Mucosa of descending colon (tissue), 3 donors: ENCODE measurements around the gene EPB41L5. TPM values are rescaled to one million over a fixed set of nuclear protein-coding genes. Genes with fewer than 3 reads are reported as not detected.

Source experiments
- ATAC-seq: fragments of 200-7000 bp; cut with Tn5 transposase; one replicate; pipeline ENCODE4 v1.9.1; 2020; ENCODE audit warnings: mild to moderate bottlenecking, moderate library complexity
- DNase-seq, 3 donors: peaks; one replicate each; pipeline ENCODE4 v3.0.0-alpha.2; 2020
- H3K36me3 ChIP-seq: fragments of 200-600 bp; one replicate; pipeline ENCODE4 v1.8.0; 2021; ENCODE audit warnings: low read depth, mild to moderate bottlenecking
- H3K4me1 ChIP-seq: fragments of 200-600 bp; one replicate; pipeline ENCODE4 v1.8.0; 2021; ENCODE audit warnings: low read depth, mild to moderate bottlenecking
- H3K4me3 ChIP-seq: fragments of 200-600 bp; one replicate; pipeline ENCODE4 v1.8.0; 2021; ENCODE audit warnings: mild to moderate bottlenecking
- H3K9me3 ChIP-seq: fragments of 200-600 bp; one replicate; pipeline ENCODE4 v1.8.0; 2021; ENCODE audit warnings: mild to moderate bottlenecking
- intact Hi-C, 2 donors: fragments of 100-400 bp; cut with DNase I in 1 of 2; cut with micrococcal nuclease in 1 of 2; formaldehyde crosslinking; loops; one replicate each; pipeline versions ENCODE4 v1.11.0 to v1.11.1; 2022; cut with DNase I, micrococcal nuclease
- total RNA-seq, 3 donors: library from RNA; stranded (reverse); fragmentation: NEBNext Ultra II Directional in 2 of 3; extraction: Animal tissue kit (Norgen Biotek cat#: 25700) in 2 of 3; gene quantifications; one replicate each; pipeline versions ENCODE4 v1.2.1 to v1.2.4, GENCODE V29; 2021 to 2023
- TF ChIP-seq, protein P1 (sequence below): fragments of 200-600 bp; IDR thresholded peaks from one replicate; pipeline ENCODE4 v1.8.0; 2022; ENCODE audit warnings: antibody characterized with exemption, mild to moderate bottlenecking
- donor health status: DM: no; HTN: no; CAD: no; lungs with moderate emphysema.
- donor health status: DM: no; HTN: no; CAD: no.
- donor health status: DM: no; HTN: yes; CAD: no.

EPB41L5 gene
- total RNA-seq, 3 donors from 2014 or later = 22.6 to 36.7 (median 27.8) TPM

DNA sequence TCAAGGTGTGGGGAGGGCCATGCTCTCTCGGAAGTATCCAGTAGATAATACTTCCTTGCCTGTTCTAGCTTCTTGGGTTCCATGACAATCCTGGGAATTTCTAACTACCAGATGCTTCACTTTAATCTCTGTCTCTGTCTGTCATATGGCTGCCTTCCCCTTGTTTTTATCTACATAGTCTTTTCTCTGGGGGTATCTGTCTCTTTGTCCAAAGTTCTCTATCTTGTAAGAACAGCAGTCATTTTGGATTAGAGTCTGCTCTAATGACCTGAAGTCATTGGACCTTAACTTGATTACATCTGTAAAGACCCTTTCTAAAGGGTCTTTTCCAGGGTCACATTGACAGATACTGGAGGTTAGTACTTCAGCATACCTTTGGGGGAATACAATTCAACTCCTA is 11.4 kb upstream of the EPB41L5 start:
- H3K4me1 ChIP-seq = no peaks in the 10 kb centered on the region
- intact Hi-C loops = no loop called here
- no peaks in the 10 kb centered on the region for H3K36me3 ChIP-seq
- H3K4me3 ChIP-seq = no peak overlapping the region
- no peaks in the 10 kb centered on the region for H3K9me3 ChIP-seq
- ATAC-seq (no peak), DNase-seq (no peak)
- TF ChIP-seq, protein P1, sequence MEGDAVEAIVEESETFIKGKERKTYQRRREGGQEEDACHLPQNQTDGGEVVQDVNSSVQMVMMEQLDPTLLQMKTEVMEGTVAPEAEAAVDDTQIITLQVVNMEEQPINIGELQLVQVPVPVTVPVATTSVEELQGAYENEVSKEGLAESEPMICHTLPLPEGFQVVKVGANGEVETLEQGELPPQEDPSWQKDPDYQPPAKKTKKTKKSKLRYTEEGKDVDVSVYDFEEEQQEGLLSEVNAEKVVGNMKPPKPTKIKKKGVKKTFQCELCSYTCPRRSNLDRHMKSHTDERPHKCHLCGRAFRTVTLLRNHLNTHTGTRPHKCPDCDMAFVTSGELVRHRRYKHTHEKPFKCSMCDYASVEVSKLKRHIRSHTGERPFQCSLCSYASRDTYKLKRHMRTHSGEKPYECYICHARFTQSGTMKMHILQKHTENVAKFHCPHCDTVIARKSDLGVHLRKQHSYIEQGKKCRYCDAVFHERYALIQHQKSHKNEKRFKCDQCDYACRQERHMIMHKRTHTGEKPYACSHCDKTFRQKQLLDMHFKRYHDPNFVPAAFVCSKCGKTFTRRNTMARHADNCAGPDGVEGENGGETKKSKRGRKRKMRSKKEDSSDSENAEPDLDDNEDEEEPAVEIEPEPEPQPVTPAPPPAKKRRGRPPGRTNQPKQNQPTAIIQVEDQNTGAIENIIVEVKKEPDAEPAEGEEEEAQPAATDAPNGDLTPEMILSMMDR = no peak

DNA sequence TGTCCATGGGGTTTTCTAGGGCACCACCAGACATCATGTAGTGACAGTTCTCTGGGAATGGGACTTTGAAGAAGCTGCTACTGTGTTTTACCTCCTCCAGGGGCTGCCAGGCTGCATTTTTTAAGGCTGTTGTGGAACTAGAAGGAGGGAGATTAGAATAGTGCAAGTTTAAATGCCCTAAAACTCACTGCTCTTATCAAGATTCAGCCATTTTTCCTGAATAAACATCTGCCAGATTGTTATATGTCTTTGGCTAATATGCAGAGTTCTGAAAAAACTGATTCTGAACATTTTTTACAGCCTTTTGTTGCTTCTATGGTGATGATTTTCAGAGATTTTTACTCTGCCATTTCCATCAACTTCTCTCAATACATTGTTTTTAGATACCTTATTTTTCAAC is 8.6 kb upstream of the EPB41L5 start:
- TF ChIP-seq, protein P1 = no peak
- Histone ChIP-seq H3K9me3 (no peaks in the 10 kb centered on the region), H3K4me1 (no peaks in the 10 kb centered on the region), H3K36me3 (no peaks in the 10 kb centered on the region), H3K4me3 (no peak overlapping the region)
- no peak for ATAC-seq
- intact Hi-C loops = no loop called here
- no peak for DNase-seq

DNA sequence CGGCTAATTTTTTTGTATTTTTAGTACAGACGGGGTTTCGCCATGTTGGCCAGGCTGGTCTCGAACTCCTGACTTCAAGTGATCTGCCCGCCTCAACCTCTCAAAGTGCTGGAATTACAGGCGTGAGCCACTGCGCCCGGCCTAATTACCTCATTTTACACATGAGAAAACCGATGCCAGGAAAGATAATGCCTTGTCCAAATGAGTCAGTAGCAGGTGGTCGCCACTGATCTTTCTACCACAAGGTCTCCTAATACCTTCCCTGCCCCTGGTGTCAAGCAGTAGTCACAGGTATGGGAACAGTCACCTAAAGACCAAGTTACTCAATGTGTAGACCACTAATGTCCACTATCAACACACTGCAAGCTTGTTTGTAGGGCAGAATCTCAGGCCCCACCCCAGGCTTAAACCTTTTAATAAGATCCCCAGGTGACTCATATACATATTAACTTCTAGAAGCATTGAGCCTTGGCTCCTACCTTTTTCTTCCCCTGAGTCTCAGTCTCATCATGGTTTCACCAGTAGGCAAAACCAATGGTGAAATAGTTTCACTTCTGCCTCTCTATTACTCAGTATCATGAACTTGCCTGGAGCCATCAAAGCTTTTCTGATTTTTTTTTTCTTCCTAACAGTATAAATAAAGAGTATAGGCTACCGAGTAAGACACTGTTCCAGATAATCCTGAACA is 6.9 kb upstream of the EPB41L5 start:
- intact Hi-C loops = no loop called here
- H3K4me3 ChIP-seq = no peak overlapping the region
- DNase-seq = no peak
- H3K4me1 ChIP-seq = no peaks in the 10 kb centered on the region
- TF ChIP-seq, protein P1 = no peak
- H3K9me3 ChIP-seq = no peaks in the 10 kb centered on the region
- ATAC-seq = peak; percentile 42
- H3K36me3 ChIP-seq = no peaks in the 10 kb centered on the region

DNA sequence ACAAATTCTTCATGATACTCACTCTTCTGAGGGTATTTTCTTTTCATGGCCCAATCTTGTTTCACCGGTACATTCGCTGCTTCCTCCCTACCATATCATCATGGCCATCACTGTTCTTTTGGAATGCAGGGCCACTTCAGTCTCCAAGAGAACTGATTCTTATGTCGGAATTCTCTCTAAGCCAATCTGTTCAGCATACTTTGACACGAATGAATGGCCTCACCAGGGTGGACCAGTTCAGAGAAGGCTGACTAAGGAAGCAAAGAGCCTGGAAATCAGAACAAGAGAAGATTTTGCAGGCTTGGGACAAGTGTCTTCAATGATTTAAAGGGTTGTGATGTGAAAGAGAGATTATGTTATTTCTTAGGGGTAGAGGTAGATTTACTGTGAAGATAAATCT is 5.0 kb upstream of the EPB41L5 start:
- no peaks in the 10 kb centered on the region for H3K9me3 ChIP-seq
- DNase-seq = no peak
- no peaks in the 10 kb centered on the region for H3K4me1 ChIP-seq
- intact Hi-C loops = no loop called here
- TF ChIP-seq, protein P1 = no peak
- no peak for ATAC-seq
- H3K4me3 ChIP-seq = no peak overlapping the region
- no peaks in the 10 kb centered on the region for H3K36me3 ChIP-seq

DNA sequence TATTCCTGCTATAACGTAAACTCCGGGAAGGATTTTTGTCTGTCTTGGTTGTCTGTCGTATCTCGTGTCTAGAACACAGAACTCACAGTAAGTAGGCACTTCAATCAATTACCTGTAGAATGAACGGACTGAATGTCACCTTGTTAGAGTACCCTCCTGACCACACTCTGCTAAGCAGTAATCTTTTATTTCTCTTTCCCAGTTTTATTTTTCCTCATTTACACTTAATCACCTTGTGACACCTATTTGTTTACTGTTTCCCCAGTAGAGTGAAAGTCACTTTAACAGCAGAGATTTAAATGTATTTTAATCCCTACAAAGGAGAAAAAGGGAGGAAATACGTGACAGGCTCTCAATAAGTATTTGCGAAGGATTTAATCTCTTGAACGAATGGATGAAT is 514 bp upstream of the EPB41L5 start:
- intact Hi-C loops = no loop called here
- ATAC-seq = no peak
- Histone ChIP-seq H3K36me3 (no peaks in the 10 kb centered on the region), H3K4me3 (peak overlapping the region; percentile 93), H3K9me3 (no peaks in the 10 kb centered on the region), H3K4me1 (no peaks in the 10 kb centered on the region)
- no peak for DNase-seq
- TF ChIP-seq, protein P1 = no peak
